ENCODE data around the gene ARHGEF7.
"Not testable (repeated sequence)": the region's sequence is repeated elsewhere in the genome, so short reads cannot be mapped to it uniquely, and the experiment has no call there.

Gene ARHGEF7

GRCh38 chr13:111189516-111189915, 74.4 kb downstream of the ARHGEF7 start:
- DNase-seq, result not testable (repeated sequence)

- DNase-seq, result not testable (repeated sequence)
These were observed 78.1 kb downstream of the ARHGEF7 start for GRCh38 chr13:111193223-111193622.

- not testable (repeated sequence) for DNase-seq
These were observed 79.5 kb downstream of the ARHGEF7 start for GRCh38 chr13:111194651-111195050.

GRCh38 chr13:111198732-111199378, 83.7 kb downstream of the ARHGEF7 start:
- not testable (repeated sequence) for DNase-seq

GRCh38 chr13:111201304-111201940, 86.3 kb downstream of the ARHGEF7 start:
- DNase-seq, result no peak

GRCh38 chr13:111202156-111202621, 87.1 kb downstream of the ARHGEF7 start:
- DNase-seq, result no peak

- peak in 7 of 56 donors; percentile 29 to 52 (median 32) for DNase-seq
These were observed 87.6 kb downstream of the ARHGEF7 start for GRCh38 chr13:111202745-111203144.

- DNase-seq, result no peak
These were observed 88.8 kb downstream of the ARHGEF7 start for GRCh38 chr13:111203736-111204389.

- DNase-seq, result peak in 2 of 56 donors; percentile 24 to 32
These were observed 89.5 kb downstream of the ARHGEF7 start for GRCh38 chr13:111204438-111205177.

- no peak for DNase-seq
These were observed 91.0 kb downstream of the ARHGEF7 start for GRCh38 chr13:111206148-111206547.

GRCh38 chr13:111209613-111210012, 94.5 kb downstream of the ARHGEF7 start:
- DNase-seq, result peak in 19 of 56 donors; percentile 17 to 73 (median 49)

- DNase-seq, result no peak
These were observed 95.0 kb downstream of the ARHGEF7 start for GRCh38 chr13:111210091-111210490.

- DNase-seq, result peak in 30 of 56 donors; percentile 25 to 82 (median 48)
These were observed 95.7 kb downstream of the ARHGEF7 start for GRCh38 chr13:111210544-111211469.

GRCh38 chr13:111211789-111212516, 96.8 kb downstream of the ARHGEF7 start:
- no peak for DNase-seq

GRCh38 chr13:111212517-111212873, 97.4 kb downstream of the ARHGEF7 start:
- no peak for DNase-seq

GRCh38 chr13:111213964-111214726, 99.0 kb downstream of the ARHGEF7 start:
- DNase-seq, result peak in 2 of 56 donors; percentile 30 to 40

- DNase-seq, result peak in 1 of 56 donors; percentile 28
These were observed 100.3 kb downstream of the ARHGEF7 start for GRCh38 chr13:111215081-111216047.

Data from amygdala (tissue), 56 donors.